Suprapubic skin (tissue), 4 donors: ENCODE data around the gene PTPRN2. TPM values are rescaled to one million over a fixed set of nuclear protein-coding genes. Genes with fewer than 3 reads are reported as not detected.

Source experiments
- DNase-seq, 2 donors: peaks; one replicate each; pipeline ENCODE4 v3.0.0-alpha.2; 2019; ENCODE audit warnings: low spot score in 2 of 2
- H3K27ac ChIP-seq: fragments of 200-600 bp; sonication (generic); one replicate; pipeline ENCODE4 v1.5.1; 2019
- H3K27me3 ChIP-seq: fragments of 200-600 bp; sonication (generic); one replicate; pipeline ENCODE4 v1.5.1; 2019
- H3K36me3 ChIP-seq: fragments of 200-600 bp; sonication (generic); one replicate; pipeline ENCODE4 v1.5.1; 2019
- H3K4me1 ChIP-seq: fragments of 200-600 bp; sonication (generic); one replicate; pipeline ENCODE4 v1.5.1; 2019
- H3K4me3 ChIP-seq: fragments of 200-600 bp; sonication (generic); one replicate; pipeline ENCODE4 v1.5.1; 2019; ENCODE audit warnings: mild to moderate bottlenecking
- H3K9me3 ChIP-seq: fragments of 200-600 bp; sonication (generic); one replicate; pipeline ENCODE4 v1.5.1; 2019
- CTCF ChIP-seq, 2 donors: fragments of 200-600 bp in 1 of 2; fragments of 450-650 bp in 1 of 2; sonication (generic) in 1 of 2; IDR thresholded peaks; one replicate each; pipeline ENCODE4 v1.5.1; 2016 to 2019; ENCODE audit warnings: antibody characterized with exemption in 2 of 2, mild to moderate bottlenecking in 1 of 2, moderate library complexity in 1 of 2
- EP300 ChIP-seq: sonication (generic); formaldehyde crosslinking; IDR thresholded peaks from one replicate; pipeline ENCODE4 v1.6.1; 2017; ENCODE audit warnings: antibody characterized with exemption
- POLR2A ChIP-seq, 2 donors: fragments of 450-650 bp; IDR thresholded peaks; one replicate each; pipeline ENCODE4 v1.6.1; 2017; ENCODE audit warnings: antibody characterized with exemption in 2 of 2, mild to moderate bottlenecking in 2 of 2, moderate library complexity in 2 of 2
- POLR2AphosphoS5 ChIP-seq, 3 donors: sonication (generic); formaldehyde crosslinking; IDR thresholded peaks; one replicate each; pipeline ENCODE4 v1.6.1; 2017; ENCODE audit warnings: antibody characterized with exemption in 3 of 3
- WGBS: methylation state at CpG from one replicate; pipeline ENCODE4 v1.1.5; 2018; 5-methylcytosine and 5-hydroxymethylcytosine counted together
- total RNA-seq, 4 donors: library from RNA; depleted of rRNA; stranded (reverse); fragments of >200 nt; gene quantifications; one replicate each; pipeline ENCODE4 v1.1.0, GENCODE V29; 2016

The PTPRN2 gene
- total RNA-seq, 4 donors from 2014 or later: 0.23 to 1.8 (median 1.3) TPM

GRCh38 chr7:157738066-157738460, 849.6 kb downstream of the PTPRN2 start:
- Histone ChIP-seq H3K27me3 (peaks cover 20% of the 10 kb centered on the region), H3K9me3 (no peaks in the 10 kb centered on the region), H3K4me3 (no peak overlapping the region), H3K36me3 (no peaks in the 10 kb centered on the region), H3K27ac (no peak overlapping the region), H3K4me1 (no peaks in the 10 kb centered on the region)
- 14% methylated on average over 11 of the region's 11 CpGs for WGBS
- TF ChIP-seq EP300 (no peak), POLR2A (IDR thresholded peaks at IDR 0.05) (no peak), CTCF (IDR thresholded peaks at IDR 0.05) (no peak), POLR2AphosphoS5 (IDR thresholded peaks at IDR 0.05) (no peak)
- no peak for DNase-seq

GRCh38 chr7:157737151-157738065, 850.2 kb downstream of the PTPRN2 start:
- Histone ChIP-seq H3K27me3 (peaks cover 20% of the 10 kb centered on the region), H3K36me3 (no peaks in the 10 kb centered on the region), H3K9me3 (no peaks in the 10 kb centered on the region), H3K4me1 (no peaks in the 10 kb centered on the region), H3K27ac (no peak overlapping the region), H3K4me3 (no peak overlapping the region)
- 83% methylated on average over 16 of the region's 36 CpGs for whole genome bisulfite sequencing
- TF ChIP-seq POLR2A (IDR thresholded peaks at IDR 0.05) (no peak), POLR2AphosphoS5 (IDR thresholded peaks at IDR 0.05) (no peak), CTCF (IDR thresholded peaks at IDR 0.05) (no peak), EP300 (no peak)
- no peak for DNase-seq

- Histone ChIP-seq H3K9me3 (no peaks in the 10 kb centered on the region), H3K36me3 (no peaks in the 10 kb centered on the region), H3K4me3 (no peak overlapping the region), H3K27me3 (peaks cover 20% of the 10 kb centered on the region), H3K27ac (no peak overlapping the region), H3K4me1 (no peaks in the 10 kb centered on the region)
- 91% methylated on average over 13 of the region's 14 CpGs for WGBS
- no peak for TF ChIP-seq POLR2AphosphoS5 (IDR thresholded peaks at IDR 0.05)
- TF ChIP-seq EP300: no peak
- no peak for TF ChIP-seq CTCF (IDR thresholded peaks at IDR 0.05)
- no peak for TF ChIP-seq POLR2A (IDR thresholded peaks at IDR 0.05)
- DNase-seq: no peak
Measured at GRCh38 chr7:157736341-157736740, 851.3 kb downstream of the PTPRN2 start.

- TF ChIP-seq EP300: no peak
- TF ChIP-seq POLR2A (IDR thresholded peaks at IDR 0.05): no peak
- no peak for TF ChIP-seq POLR2AphosphoS5 (IDR thresholded peaks at IDR 0.05)
- TF ChIP-seq CTCF (IDR thresholded peaks at IDR 0.05): no peak
- no peak overlapping the region for H3K27ac ChIP-seq
- no peaks in the 10 kb centered on the region for H3K9me3 ChIP-seq
- peaks cover 20% of the 10 kb centered on the region for H3K27me3 ChIP-seq
- 88% methylated on average over 12 of the region's 14 CpGs for WGBS
- no peak overlapping the region for H3K4me3 ChIP-seq
- no peak for DNase-seq
- H3K36me3 ChIP-seq: no peaks in the 10 kb centered on the region
- no peaks in the 10 kb centered on the region for H3K4me1 ChIP-seq
Measured at GRCh38 chr7:157735826-157736225, 851.8 kb downstream of the PTPRN2 start.
